ENCODE results near the gene TMEM120B. TPM values are rescaled to one million over a fixed set of nuclear protein-coding genes. Genes with fewer than 3 reads are reported as not detected.
A peak's percentile ranks its signal among the peaks of the same experiment; 100 is the strongest.
"Not testable (repeated sequence)": the region's sequence is repeated elsewhere in the genome, so short reads cannot be mapped to it uniquely, and the experiment has no call there.

The TMEM120B gene
- total RNA-seq, 4 donors from 2014 or later, result 5.9 to 11.2 (median 6.4) TPM

DNA sequence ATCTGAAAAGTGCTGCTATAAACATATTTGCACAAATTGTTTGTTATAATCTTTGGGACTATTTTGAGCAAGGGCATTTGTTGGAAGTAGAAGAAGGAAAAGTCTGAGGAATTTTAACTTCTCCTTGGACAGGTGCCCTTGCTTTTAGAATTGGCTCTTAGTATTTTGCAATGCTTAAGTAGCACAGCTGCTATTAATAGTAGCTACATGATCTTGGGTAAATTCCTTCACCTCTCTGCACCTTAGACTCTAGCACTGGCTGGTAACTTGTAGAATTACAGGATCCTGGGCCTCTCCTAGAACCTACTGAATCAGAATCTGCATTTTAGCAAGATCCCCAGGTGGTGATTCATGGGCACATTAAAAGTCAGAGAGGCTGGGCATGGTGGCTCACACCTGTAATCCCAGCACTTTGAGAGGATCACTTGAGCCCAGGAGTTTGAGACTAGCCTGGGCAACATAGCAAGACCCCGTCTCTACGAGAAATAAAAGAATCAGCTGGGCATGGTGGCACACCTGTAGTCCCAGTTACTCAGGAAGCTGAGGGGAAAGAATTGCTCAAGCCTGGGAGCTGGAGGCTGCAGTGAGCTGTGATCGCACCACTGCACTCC is 10.8 kb upstream of the TMEM120B start:
- intact Hi-C loops (cut with DNase I; ENCODE audit: low total_unique reads) (no loop called here), in situ Hi-C loops (cut with MboI; ENCODE audit: low sequenced_read_pairs in 4 of 4) (loop anchor here in 1 of 4 donors (10.0 kb wide), 1 partner anchor 63 kb away; no protein-coding TSS in a partner anchor)
- H3K4me1 ChIP-seq, result peaks cover 18 to 27% of the 10 kb centered on the region in 2 donors

GRCh38 chr12:121702944-121703343 is 9.6 kb upstream of the TMEM120B start:
- Histone ChIP-seq H3K27me3 (no peaks in the 10 kb centered on the region), H3K9me3 (no peaks in the 10 kb centered on the region), H3K4me3 (no peak overlapping the region), H3K27ac (peak overlapping the region; percentile 48 to 72 (median 60)), H3K4me1 (peaks cover 18 to 23% of the 10 kb centered on the region in 2 donors), H3K36me3 (no peaks in the 10 kb centered on the region)
- peak in 1 of 2 donors; percentile 68 for ATAC-seq
- TF ChIP-seq, protein P1, sequence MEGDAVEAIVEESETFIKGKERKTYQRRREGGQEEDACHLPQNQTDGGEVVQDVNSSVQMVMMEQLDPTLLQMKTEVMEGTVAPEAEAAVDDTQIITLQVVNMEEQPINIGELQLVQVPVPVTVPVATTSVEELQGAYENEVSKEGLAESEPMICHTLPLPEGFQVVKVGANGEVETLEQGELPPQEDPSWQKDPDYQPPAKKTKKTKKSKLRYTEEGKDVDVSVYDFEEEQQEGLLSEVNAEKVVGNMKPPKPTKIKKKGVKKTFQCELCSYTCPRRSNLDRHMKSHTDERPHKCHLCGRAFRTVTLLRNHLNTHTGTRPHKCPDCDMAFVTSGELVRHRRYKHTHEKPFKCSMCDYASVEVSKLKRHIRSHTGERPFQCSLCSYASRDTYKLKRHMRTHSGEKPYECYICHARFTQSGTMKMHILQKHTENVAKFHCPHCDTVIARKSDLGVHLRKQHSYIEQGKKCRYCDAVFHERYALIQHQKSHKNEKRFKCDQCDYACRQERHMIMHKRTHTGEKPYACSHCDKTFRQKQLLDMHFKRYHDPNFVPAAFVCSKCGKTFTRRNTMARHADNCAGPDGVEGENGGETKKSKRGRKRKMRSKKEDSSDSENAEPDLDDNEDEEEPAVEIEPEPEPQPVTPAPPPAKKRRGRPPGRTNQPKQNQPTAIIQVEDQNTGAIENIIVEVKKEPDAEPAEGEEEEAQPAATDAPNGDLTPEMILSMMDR (IDR thresholded peaks at IDR 0.05 in 4 of 5, conservative IDR thresholded peaks at IDR 0.05 in 1 of 5), result no peak
- TF ChIP-seq POLR2A (IDR thresholded peaks at IDR 0.05), result no peak
- in situ Hi-C loops (cut with MboI; ENCODE audit: low sequenced_read_pairs in 4 of 4), result loop anchor here in 1 of 4 donors (10.0 kb wide), 1 partner anchor 62 kb away; no protein-coding TSS in a partner anchor
- peak in 1 of 2 donors; percentile 67 for DNase-seq
- intact Hi-C loops (cut with DNase I; ENCODE audit: low total_unique reads), result no loop called here

More for the DNA sequence above, 10.8 kb upstream of the TMEM120B start:
- Histone ChIP-seq H3K27me3 (no peaks in the 10 kb centered on the region), H3K36me3 (no peaks in the 10 kb centered on the region), H3K4me3 (no peak overlapping the region), H3K9me3 (no peaks in the 10 kb centered on the region), H3K27ac (peak overlapping the region; percentile 48 to 72 (median 60))
- DNase-seq (no peak), ATAC-seq (peak; percentile 78 to 85)
- TF ChIP-seq POLR2A (IDR thresholded peaks at IDR 0.05), result no peak
- TF ChIP-seq, protein P1 (IDR thresholded peaks at IDR 0.05 in 4 of 5, conservative IDR thresholded peaks at IDR 0.05 in 1 of 5), result no peak

DNA sequence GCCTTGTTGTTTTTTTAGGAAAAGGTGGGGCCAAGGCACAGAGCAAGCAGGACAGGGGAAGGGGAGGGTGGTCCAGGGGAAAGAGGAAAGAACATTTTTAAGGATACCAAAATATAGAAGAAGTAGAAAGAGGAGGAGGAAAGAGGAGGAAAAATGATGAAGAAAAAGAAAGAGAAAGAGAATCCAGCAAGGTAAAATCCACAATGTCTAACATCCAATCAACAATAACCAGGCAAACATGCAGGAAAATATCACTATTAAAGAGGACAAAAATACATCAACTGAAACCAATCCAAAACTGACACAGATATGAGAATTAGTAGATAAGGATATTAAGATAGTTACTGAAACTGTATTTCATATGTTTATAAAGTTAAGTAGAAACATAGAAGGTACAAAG is 7.0 kb upstream of the TMEM120B start:
- TF ChIP-seq, protein P1 (IDR thresholded peaks at IDR 0.05 in 4 of 5, conservative IDR thresholded peaks at IDR 0.05 in 1 of 5), result no peak
- no peak for TF ChIP-seq POLR2A (IDR thresholded peaks at IDR 0.05)

GRCh38 chr12:121708313-121709063 is 4.1 kb upstream of the TMEM120B start:
- Histone ChIP-seq H3K4me1 (peaks cover 3 to 16% of the 10 kb centered on the region in 2 donors), H3K27me3 (no peaks in the 10 kb centered on the region), H3K27ac (no peak overlapping the region), H3K4me3 (no peak overlapping the region), H3K9me3 (no peaks in the 10 kb centered on the region), H3K36me3 (no peaks in the 10 kb centered on the region)
- DNase-seq, result no peak
- intact Hi-C loops (cut with DNase I; ENCODE audit: low total_unique reads), result no loop called here
- in situ Hi-C loops (cut with MboI; ENCODE audit: low sequenced_read_pairs in 4 of 4), result loop anchor here in 1 of 4 donors (10.0 kb wide), 1 partner anchor 56 kb away; no protein-coding TSS in a partner anchor
- ATAC-seq, result no peak
- TF ChIP-seq POLR2A (IDR thresholded peaks at IDR 0.05), result no peak

More for the DNA sequence above, 7.0 kb upstream of the TMEM120B start:
- intact Hi-C loops (cut with DNase I; ENCODE audit: low total_unique reads) (no loop called here), in situ Hi-C loops (cut with MboI; ENCODE audit: low sequenced_read_pairs in 4 of 4) (loop anchor here in 1 of 4 donors (10.0 kb wide), 1 partner anchor 59 kb away; no protein-coding TSS in a partner anchor)
- Histone ChIP-seq H3K4me1 (peaks cover 18 to 23% of the 10 kb centered on the region in 2 donors), H3K4me3 (no peak overlapping the region), H3K9me3 (no peaks in the 10 kb centered on the region), H3K27me3 (no peaks in the 10 kb centered on the region), H3K36me3 (no peaks in the 10 kb centered on the region), H3K27ac (no peak overlapping the region)
- DNase-seq (no peak), ATAC-seq (no peak)

DNA sequence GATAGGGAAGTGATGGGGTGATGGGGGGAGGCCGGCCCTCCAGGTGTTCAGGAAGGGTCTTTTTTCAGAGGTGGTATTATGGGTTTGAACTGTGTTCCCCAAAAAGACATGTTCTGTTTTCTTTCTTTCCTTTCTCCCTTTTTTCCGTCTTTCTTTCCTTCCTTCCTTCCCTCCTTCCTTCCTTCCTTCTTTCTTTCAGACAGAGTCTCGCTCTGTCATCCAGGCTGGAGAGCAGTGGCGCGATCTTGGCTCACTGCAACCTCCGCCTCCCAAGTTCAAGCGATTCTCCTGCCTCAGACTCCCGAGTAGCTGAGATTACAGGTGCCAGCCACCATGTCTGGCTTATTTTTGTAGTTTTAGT is 3.5 kb upstream of the TMEM120B start:
- in situ Hi-C loops (cut with MboI; ENCODE audit: low sequenced_read_pairs in 4 of 4), result loop anchor here in 1 of 4 donors (10.0 kb wide), 1 partner anchor 56 kb away; no protein-coding TSS in a partner anchor
- H3K36me3 ChIP-seq; H3K27me3 ChIP-seq; ATAC-seq; intact Hi-C loops (cut with DNase I; ENCODE audit: low total_unique reads); H3K4me3 ChIP-seq; H3K9me3 ChIP-seq; DNase-seq: not testable (repeated sequence)
- Histone ChIP-seq H3K4me1 (peaks cover 9 to 20% of the 10 kb centered on the region in 2 donors), H3K27ac (peak overlapping the region in 2 of 4 donors; percentile 26 to 98)

All from gastrocnemius medialis (tissue), 4 donors.